HEK293 (cell line): ENCODE results near the gene CRB3.

Experiments
- CTCF ChIA-PET: fragments of 350-600 bp; formaldehyde crosslinking; extraction: SDS; loops from one replicate; lab custom pipeline; 2021; ENCODE audit warnings: antibody characterized with exemption; lab: Yijun Ruan, JAX
- POLR2A ChIA-PET: fragments of 300-600 bp; formaldehyde crosslinking; extraction: SDS; loops from one replicate; lab custom pipeline; 2020; ENCODE audit warnings: antibody characterized with exemption, inconsistent platforms; lab: Yijun Ruan, JAX
- H3K27ac ChIP-seq: fragments of 200-500 bp; sonication (Bioruptor generic); 2 replicates; pipeline ENCODE4 v1.5.1; 2014; ENCODE audit warnings: low read depth, low read length, control low read depth, inconsistent platforms; ENCODE audit errors: extremely low read depth
- H3K36me3 ChIP-seq, 2 experiments: fragments of 200-500 bp in 1 of 2; sonication (Bioruptor generic) in 1 of 2; 1 replicate in 1 of 2; 2 replicates in 1 of 2; pipeline ENCODE4 v1.5.1; 2014 to 2017; ENCODE audit warnings: inconsistent platforms in 2 of 2, low read length in 2 of 2; ENCODE audit not compliant: control insufficient read depth in 2 of 2, insufficient read depth in 1 of 2
- H3K4me1 ChIP-seq: fragments of 200-500 bp; sonication (Bioruptor generic); 2 replicates; pipeline ENCODE4 v1.5.1; 2014; ENCODE audit warnings: mild to moderate bottlenecking, low read length, inconsistent platforms; ENCODE audit not compliant: control insufficient read depth, insufficient read depth
- H3K4me3 ChIP-seq: 2 replicates; pipeline ENCODE4 v1.5.1; 2011; ENCODE audit warnings: low read depth, mild to moderate bottlenecking, control low read depth, low read length, moderate library complexity
- H3K9me3 ChIP-seq: fragments of 200-500 bp; sonication (Bioruptor generic); 2 replicates; pipeline ENCODE4 v1.5.1; 2014; ENCODE audit warnings: low read depth, low read length, inconsistent platforms; ENCODE audit not compliant: control insufficient read depth, insufficient read depth
- AEBP2 ChIP-seq: fragments of 450-650 bp; formaldehyde crosslinking; IDR thresholded peaks from 2 replicates; pipeline ENCODE4 v1.5.1; 2016; ENCODE audit warnings: missing biosample characterization, missing genetic modification characterization, borderline replicate concordance
- EGR2 ChIP-seq: fragments of 450-650 bp; formaldehyde crosslinking; IDR thresholded peaks from 2 replicates; pipeline ENCODE4 v1.5.1; 2016; ENCODE audit warnings: low read depth, missing biosample characterization, missing genetic modification characterization
- KLF1 ChIP-seq: fragments of 450-650 bp; formaldehyde crosslinking; IDR thresholded peaks from 2 replicates; pipeline ENCODE4 v1.5.1; 2016; ENCODE audit warnings: missing biosample characterization, missing genetic modification characterization
- KLF10 ChIP-seq: fragments of 450-650 bp; IDR thresholded peaks from 2 replicates; pipeline ENCODE4 v1.5.1; 2018; ENCODE audit warnings: missing biosample characterization, mild to moderate bottlenecking, missing genetic modification characterization
- KLF9 ChIP-seq: fragments of 450-650 bp; formaldehyde crosslinking; IDR thresholded peaks from 2 replicates; pipeline ENCODE4 v1.5.1; 2016; ENCODE audit warnings: missing biosample characterization, missing genetic modification characterization, low read depth
- PATZ1 ChIP-seq: fragments of 450-650 bp; formaldehyde crosslinking; IDR thresholded peaks from 2 replicates; pipeline ENCODE4 v1.5.1; 2016; ENCODE audit warnings: missing biosample characterization, missing genetic modification characterization
- SCRT1 ChIP-seq: fragments of 450-650 bp; formaldehyde crosslinking; IDR thresholded peaks from 2 replicates; pipeline ENCODE4 v1.5.1; 2016; ENCODE audit warnings: missing biosample characterization, missing genetic modification characterization, borderline replicate concordance
- SP2 ChIP-seq: fragments of 450-650 bp; formaldehyde crosslinking; IDR thresholded peaks from 2 replicates; pipeline ENCODE4 v1.5.1; 2016; ENCODE audit warnings: missing biosample characterization, missing genetic modification characterization
- SP3 ChIP-seq: fragments of 450-650 bp; formaldehyde crosslinking; IDR thresholded peaks from 2 replicates; pipeline ENCODE4 v1.5.1; 2016; ENCODE audit warnings: missing biosample characterization, missing genetic modification characterization
- ZBTB20 ChIP-seq: fragments of 450-650 bp; formaldehyde crosslinking; IDR thresholded peaks from 2 replicates; pipeline ENCODE4 v1.5.1; 2016; ENCODE audit warnings: missing biosample characterization, missing genetic modification characterization
- ZBTB48 ChIP-seq: fragments of 450-650 bp; formaldehyde crosslinking; IDR thresholded peaks from 2 replicates; pipeline ENCODE4 v1.5.1; 2016; ENCODE audit warnings: missing biosample characterization, missing genetic modification characterization
- ZFHX2 ChIP-seq: fragments of 450-650 bp; formaldehyde crosslinking; conservative IDR thresholded peaks from 2 replicates; pipeline ENCODE4 v1.5.1; 2016; ENCODE audit warnings: missing biosample characterization, missing genetic modification characterization
- ZFP37 ChIP-seq: fragments of 450-650 bp; formaldehyde crosslinking; IDR thresholded peaks from 2 replicates; pipeline ENCODE4 v1.5.1; 2016; ENCODE audit warnings: missing biosample characterization, missing genetic modification characterization
- ZNF121 ChIP-seq: fragments of 450-650 bp; formaldehyde crosslinking; IDR thresholded peaks from 2 replicates; pipeline ENCODE4 v1.5.1; 2016; ENCODE audit warnings: missing biosample characterization, missing genetic modification characterization
- ZNF341 ChIP-seq: fragments of 450-650 bp; formaldehyde crosslinking; IDR thresholded peaks from 2 replicates; pipeline ENCODE4; 2016; ENCODE audit warnings: low read depth, missing biosample characterization, missing genetic modification characterization
- ZNF473 ChIP-seq: fragments of 450-650 bp; formaldehyde crosslinking; IDR thresholded peaks from 2 replicates; pipeline ENCODE4 v1.5.1; 2017; ENCODE audit warnings: missing biosample characterization, missing genetic modification characterization
- ZNF501 ChIP-seq: fragments of 450-650 bp; formaldehyde crosslinking; IDR thresholded peaks from 2 replicates; pipeline ENCODE4 v1.5.1; 2016; ENCODE audit warnings: missing biosample characterization, missing genetic modification characterization
- ZNF600 ChIP-seq: fragments of 450-650 bp; formaldehyde crosslinking; IDR thresholded peaks from 2 replicates; pipeline ENCODE4 v1.5.1; 2016; ENCODE audit warnings: missing biosample characterization, missing genetic modification characterization
- ZNF626 ChIP-seq: fragments of 450-650 bp; sonication (Bioruptor Pico); formaldehyde crosslinking; IDR thresholded peaks from 2 replicates; pipeline ENCODE4 v1.5.1; 2018; ENCODE audit warnings: missing biosample characterization, missing genetic modification characterization, inconsistent platforms
- TF ChIP-seq, protein P1 (sequence below): fragments of 450-650 bp; formaldehyde crosslinking; IDR thresholded peaks from 2 replicates; pipeline ENCODE4 v1.5.1; 2016; ENCODE audit warnings: missing biosample characterization, missing genetic modification characterization
- TF ChIP-seq, protein P2 (sequence below): fragments of 450-650 bp; formaldehyde crosslinking; IDR thresholded peaks from 2 replicates; pipeline ENCODE4 v1.5.1; 2016; ENCODE audit warnings: missing biosample characterization, missing genetic modification characterization
- TF ChIP-seq, protein P3 (sequence below): fragments of 450-650 bp; formaldehyde crosslinking; IDR thresholded peaks from 2 replicates; pipeline ENCODE4 v1.5.1; 2016; ENCODE audit warnings: missing biosample characterization, missing genetic modification characterization

CRB3 gene

DNA sequence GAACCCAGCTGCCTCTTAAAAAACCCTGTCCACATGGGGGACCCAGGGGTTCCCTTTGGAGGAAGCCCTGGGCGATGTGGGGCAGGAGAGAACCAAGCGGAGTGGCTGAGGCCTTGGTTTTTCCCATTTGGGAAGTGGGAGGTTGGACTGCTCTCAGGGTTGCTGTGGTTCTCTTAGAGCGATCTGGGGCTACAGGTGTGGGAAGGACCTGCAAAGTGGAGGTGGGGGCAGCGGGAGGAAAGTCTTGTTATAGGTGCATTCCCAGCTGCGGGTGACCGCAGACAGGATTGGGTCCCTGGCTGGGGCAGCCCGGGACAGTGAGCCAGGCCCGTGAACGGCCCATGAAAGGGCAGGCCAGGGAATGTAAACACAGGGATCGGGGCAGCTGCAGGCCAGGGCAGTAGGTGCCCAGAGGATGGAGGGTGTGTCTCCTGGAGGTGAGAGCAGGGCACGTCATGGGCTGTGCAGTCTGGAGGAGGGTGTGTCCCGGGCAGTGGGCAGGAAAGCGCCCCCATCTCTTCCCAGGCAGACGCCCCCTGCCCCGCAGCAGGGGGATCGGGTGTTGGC, 5.3 kb upstream of the CRB3 start:
- H3K36me3 ChIP-seq, result peaks cover 0 to 36% of the 10 kb centered on the region in 2 experiments; a peak in 1 of 3 replicates
- no peaks in the 10 kb centered on the region for H3K9me3 ChIP-seq
- H3K4me3 ChIP-seq, result peak overlapping the region; percentile 62
- POLR2A ChIA-PET, result interaction anchor here (0.6 to 1.3 kb wide), 5 partner anchors 27 to 86 kb away, joined by 3 to 7 read pairs (median 4); partner anchors contain the start of genes ALKBH7 and KHSRP
- no peaks in the 10 kb centered on the region for H3K4me1 ChIP-seq
- CTCF ChIA-PET, result interaction anchor here (0.6 to 0.7 kb wide), 3 partner anchors 86 to 1781 kb away, joined by 3 read pairs; no protein-coding TSS in a partner anchor
- TF ChIP-seq, protein P1, sequence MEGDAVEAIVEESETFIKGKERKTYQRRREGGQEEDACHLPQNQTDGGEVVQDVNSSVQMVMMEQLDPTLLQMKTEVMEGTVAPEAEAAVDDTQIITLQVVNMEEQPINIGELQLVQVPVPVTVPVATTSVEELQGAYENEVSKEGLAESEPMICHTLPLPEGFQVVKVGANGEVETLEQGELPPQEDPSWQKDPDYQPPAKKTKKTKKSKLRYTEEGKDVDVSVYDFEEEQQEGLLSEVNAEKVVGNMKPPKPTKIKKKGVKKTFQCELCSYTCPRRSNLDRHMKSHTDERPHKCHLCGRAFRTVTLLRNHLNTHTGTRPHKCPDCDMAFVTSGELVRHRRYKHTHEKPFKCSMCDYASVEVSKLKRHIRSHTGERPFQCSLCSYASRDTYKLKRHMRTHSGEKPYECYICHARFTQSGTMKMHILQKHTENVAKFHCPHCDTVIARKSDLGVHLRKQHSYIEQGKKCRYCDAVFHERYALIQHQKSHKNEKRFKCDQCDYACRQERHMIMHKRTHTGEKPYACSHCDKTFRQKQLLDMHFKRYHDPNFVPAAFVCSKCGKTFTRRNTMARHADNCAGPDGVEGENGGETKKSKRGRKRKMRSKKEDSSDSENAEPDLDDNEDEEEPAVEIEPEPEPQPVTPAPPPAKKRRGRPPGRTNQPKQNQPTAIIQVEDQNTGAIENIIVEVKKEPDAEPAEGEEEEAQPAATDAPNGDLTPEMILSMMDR (tag by site-specific recombination), result peak; percentile 39; the same call in 1 of the 2 replicates
- TF ChIP-seq ZBTB20 (peak; percentile 32), ZNF121 (tag by site-specific recombination) (peak; percentile 100), ZNF600 (tag by site-specific recombination) (peak; percentile 42; the same call in 1 of the 2 replicates), SP3 (tag by site-specific recombination) (peak; percentile 0; the same call in 1 of the 2 replicates), EGR2 (tag by site-specific recombination) (peak; percentile 61), ZFHX2 (tag by site-specific recombination) (peak; percentile 66), ZNF341 (tag by site-specific recombination) (no peak), AEBP2 (no peak), ZFP37 (tag by site-specific recombination) (0 out of 2 replicates have a peak, but pooled peaks have one; percentile 12), PATZ1 (tag by site-specific recombination) (peak; percentile 18; the same call in 1 of the 2 replicates), SCRT1 (tag by site-specific recombination) (0 out of 2 replicates have a peak, but pooled peaks have one; percentile 16), KLF1 (tag by site-specific recombination) (peak; percentile 74), ZNF501 (tag by site-specific recombination) (no peak), ZNF626 (tag by site-specific recombination) (no peak), KLF10 (tag by site-specific recombination) (peak; percentile 74), SP2 (tag by site-specific recombination) (peak; percentile 42), ZBTB48 (tag by site-specific recombination) (peak; percentile 87), ZNF473 (tag by site-specific recombination) (no peak), KLF9 (tag by site-specific recombination) (peak; percentile 84)
- TF ChIP-seq, protein P2, sequence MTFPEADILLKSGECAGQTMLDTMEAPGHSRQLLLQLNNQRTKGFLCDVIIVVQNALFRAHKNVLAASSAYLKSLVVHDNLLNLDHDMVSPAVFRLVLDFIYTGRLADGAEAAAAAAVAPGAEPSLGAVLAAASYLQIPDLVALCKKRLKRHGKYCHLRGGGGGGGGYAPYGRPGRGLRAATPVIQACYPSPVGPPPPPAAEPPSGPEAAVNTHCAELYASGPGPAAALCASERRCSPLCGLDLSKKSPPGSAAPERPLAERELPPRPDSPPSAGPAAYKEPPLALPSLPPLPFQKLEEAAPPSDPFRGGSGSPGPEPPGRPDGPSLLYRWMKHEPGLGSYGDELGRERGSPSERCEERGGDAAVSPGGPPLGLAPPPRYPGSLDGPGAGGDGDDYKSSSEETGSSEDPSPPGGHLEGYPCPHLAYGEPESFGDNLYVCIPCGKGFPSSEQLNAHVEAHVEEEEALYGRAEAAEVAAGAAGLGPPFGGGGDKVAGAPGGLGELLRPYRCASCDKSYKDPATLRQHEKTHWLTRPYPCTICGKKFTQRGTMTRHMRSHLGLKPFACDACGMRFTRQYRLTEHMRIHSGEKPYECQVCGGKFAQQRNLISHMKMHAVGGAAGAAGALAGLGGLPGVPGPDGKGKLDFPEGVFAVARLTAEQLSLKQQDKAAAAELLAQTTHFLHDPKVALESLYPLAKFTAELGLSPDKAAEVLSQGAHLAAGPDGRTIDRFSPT, result peak; percentile 72; the same call in 1 of the 2 replicates
- TF ChIP-seq, protein P3, sequence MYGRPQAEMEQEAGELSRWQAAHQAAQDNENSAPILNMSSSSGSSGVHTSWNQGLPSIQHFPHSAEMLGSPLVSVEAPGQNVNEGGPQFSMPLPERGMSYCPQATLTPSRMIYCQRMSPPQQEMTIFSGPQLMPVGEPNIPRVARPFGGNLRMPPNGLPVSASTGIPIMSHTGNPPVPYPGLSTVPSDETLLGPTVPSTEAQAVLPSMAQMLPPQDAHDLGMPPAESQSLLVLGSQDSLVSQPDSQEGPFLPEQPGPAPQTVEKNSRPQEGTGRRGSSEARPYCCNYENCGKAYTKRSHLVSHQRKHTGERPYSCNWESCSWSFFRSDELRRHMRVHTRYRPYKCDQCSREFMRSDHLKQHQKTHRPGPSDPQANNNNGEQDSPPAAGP (tag by site-specific recombination), result peak; percentile 56
- H3K27ac ChIP-seq, result no peak overlapping the region; the same call in 1 of the 2 replicates
